HL-60/S4 (cell line): ENCODE results near the gene TMEM167A.

Experiments
- in situ Hi-C: fragments of 300-500 bp; cut with MboI; formaldehyde crosslinking; loops from 2 replicates; pipeline ENCODE4 v1.14.3; 2022; ENCODE audit warnings: low sequenced_read_pairs

The TMEM167A gene, protein sequence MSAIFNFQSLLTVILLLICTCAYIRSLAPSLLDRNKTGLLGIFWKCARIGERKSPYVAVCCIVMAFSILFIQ

DNA sequence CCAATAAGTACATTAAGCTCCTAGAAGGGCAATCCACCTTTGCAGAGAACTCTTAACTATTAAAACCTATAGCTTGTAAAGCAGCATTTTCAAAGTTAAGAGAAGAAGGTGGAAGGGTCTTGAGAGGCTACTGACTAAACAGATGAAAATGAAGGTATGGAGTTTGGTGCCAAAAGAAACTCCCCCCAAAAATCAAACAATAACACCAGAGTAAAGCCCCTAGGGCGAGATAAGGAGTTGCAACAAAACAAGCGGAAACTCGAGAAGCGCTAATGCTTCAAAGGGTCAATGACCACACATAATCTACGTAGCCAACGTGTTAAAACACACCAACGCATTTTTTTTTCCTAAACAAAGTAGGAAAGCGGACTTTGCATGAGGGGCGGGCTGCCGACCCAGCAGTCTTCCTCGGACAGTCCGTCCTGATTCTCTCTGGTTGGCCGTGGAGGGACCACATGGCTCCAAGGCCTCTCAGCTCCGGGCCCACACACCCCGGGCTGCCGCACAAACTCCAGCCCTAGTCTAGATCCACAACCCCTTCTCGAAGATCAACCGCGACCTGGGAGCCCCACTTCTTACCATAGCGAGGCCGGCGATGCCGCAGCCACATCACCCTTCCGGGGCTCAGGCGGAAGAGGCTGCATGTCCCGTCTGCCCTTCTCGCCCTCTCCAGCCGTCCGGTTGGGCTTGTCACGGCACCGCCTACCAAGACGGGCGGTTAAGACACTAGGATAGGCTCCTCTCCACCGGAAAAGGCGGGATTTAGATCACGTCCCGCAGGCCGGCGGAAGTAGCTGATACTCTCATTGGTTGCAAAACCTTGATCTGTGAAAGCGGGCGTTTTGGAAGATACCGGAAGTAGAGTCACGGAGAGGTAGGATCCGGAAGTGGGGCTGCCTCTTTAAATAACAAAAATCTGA lies at the start of gene TMEM167A, which contains the start of gene XRCC4:
TMEM167A (minus strand) TSS at position 653 of the 920 bp plus-strand sequence; CDS start at position 582, 71 bp downstream.
XRCC4 (plus strand) TSS at position 806 of the 920 bp plus-strand sequence. CDS start 27,373 bp downstream, outside the sequence.
- in situ Hi-C loops, result no loop called here

DNA sequence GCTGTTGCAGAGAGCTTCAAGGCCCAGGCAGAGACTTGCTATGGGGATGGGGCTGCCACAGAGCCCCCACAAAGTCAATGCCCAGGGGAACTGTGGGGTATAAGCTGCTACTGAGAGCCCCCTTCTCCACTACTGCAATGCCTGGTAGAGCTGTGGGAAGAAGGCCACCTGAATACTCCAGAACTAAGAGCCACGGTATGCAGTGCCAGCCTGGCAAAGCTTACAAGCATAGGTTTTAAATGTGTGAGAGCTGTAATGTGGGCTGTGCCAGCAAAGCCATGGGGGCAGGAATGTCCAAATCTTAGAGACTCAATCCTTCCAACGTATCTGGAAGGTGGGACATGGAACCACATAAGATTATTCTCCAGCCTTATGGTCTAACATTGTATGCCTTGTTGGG lies 49.3 kb upstream of the TMEM167A start:
- in situ Hi-C loops, result no loop called here

DNA sequence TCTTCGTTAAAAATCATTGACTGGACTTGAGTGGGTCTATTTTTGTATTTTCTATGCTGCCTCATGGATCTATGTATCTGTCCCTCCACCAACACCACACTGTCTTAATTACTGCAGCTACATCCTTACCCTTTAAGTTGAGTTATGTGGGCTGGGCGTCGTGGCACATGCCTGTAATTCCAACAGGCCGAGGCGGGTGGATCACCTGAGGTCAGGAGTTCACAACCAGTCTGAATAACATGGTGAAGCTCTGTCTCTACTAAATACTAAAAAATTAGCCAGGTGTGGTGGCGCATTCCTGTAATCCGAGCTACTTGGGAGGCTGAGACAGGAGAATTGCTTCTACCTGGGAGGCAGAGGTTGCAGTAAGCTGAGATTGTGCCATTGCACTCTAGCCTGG lies 48.4 kb upstream of the TMEM167A start:
- in situ Hi-C loops, result no loop called here

DNA sequence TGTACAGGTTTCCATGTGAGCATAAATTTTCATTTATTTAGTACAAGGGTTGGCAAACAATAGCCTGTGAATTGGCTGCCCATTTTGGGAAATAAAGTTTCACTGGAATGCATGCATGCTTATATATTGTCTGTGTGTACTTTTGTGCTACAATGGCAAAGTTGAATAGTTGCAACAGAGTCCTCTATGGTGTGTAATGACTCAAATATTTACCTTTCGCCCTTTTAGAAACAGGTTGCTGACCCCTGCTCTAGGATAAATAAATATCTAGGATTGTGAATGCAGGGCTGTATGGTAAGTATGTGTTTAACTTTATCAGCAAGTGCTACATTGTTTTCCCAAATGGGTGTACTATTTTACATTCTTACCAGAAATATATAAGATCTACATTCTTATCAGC lies 47.4 kb upstream of the TMEM167A start:
- in situ Hi-C loops, result no loop called here

DNA sequence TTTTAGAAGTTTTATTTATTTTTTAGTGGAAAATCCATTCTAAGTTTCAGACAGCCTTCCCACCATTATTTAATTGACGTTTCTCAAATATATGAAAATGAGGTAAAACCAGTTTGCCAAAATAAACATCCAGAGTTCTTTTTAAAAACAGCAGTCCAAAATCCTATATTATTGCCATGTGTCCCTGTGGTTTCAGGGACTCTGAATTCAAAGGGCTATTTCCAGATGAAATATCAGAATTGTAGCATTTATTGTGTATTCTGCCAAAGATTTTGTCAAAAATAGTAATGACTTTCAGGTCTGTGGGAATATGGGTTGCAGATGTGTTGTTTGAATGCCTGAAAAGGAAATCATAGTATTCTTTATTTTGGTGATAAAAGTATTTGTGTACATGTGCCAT lies 41.8 kb upstream of the TMEM167A start:
- in situ Hi-C loops, result no loop called here

DNA sequence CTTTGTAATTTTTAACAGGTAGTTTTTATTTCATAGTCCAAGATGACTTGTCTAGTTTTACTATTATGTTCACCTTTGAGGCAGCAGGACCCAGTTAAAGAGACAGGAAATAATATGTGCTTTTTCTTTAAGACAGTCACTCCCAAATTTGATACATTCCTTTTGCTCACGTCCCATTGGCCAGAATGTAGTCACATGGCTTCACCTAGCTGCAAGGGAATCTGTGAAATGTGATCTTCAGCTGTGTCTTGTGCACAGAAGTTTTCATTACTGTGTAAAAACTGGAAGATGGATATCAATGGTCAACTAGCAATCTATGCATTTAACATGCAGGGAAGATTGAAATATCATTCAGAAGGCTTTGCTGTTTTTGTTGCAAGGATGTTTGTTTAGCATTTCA lies 41.3 kb upstream of the TMEM167A start:
- in situ Hi-C loops, result no loop called here

DNA sequence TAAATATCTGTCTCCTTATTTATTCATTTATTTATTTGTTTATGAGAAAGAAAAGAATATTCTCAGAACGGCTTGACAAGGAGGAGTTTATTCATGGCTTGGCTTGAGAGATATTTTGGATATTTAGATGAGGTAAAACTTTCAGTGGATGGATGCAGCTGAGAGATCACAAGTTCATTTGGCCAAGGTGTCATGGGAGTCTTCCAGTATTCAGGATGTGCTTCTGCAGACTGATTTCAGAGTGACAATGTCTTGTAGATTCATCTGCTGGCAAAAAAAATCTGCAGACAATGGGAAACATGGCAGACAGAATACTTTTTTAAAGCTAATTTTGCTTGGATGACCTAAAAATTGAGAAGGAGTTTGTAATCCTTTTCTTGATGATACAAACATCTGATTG lies 38.6 kb upstream of the TMEM167A start:
- in situ Hi-C loops, result no loop called here

DNA sequence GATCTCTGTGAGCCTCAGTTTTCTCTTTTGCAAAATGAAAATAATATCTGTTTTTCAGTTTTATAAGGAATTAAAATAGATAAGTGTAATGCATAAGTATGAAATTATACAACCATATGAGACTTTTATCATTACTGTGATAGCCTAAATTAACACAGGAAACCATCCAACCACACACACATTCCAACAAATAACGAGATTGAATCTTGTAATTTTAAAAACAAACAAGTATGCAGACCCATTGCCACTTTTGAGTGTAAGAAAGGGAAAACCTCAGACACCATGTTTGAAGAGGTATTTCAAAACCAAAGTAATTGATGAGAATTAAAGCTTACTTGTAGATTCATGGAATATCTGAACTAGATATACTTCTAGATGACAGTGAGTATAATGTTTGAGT lies 32.2 kb upstream of the TMEM167A start:
- in situ Hi-C loops, result no loop called here

DNA sequence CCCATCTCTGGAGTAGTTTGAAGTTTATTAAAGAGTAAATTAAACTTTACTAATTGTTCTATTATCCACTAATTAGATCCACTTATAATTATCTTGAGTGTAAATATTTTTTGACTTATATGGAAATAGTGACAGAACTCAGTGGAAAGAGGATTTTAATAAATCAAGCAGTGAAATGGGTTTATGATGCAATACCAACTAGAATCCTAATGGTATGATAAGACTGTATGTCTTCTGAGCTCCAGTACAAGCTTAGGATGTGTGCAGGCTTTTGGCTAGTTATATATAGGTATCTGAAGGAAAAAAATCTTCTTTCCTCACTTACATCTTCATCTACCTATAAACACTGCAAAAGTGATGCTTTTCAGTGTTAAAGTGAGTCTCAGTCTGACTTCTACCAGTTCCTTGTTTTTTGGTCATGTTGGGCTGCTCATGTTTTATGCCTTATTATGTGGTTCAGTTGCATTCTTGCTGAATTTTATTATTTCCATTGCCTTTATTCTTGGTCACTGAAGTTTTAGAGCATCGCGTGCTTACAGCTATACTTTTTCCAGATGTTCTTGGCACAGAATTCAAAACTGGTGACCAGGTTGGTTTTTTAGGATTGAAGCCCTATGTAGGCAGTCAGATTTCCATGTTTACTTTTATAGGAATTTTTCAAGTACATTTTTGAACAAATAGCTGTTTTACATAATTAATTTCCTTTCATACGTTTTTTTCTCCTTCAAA lies 30.7 kb upstream of the TMEM167A start:
- in situ Hi-C loops, result no loop called here

DNA sequence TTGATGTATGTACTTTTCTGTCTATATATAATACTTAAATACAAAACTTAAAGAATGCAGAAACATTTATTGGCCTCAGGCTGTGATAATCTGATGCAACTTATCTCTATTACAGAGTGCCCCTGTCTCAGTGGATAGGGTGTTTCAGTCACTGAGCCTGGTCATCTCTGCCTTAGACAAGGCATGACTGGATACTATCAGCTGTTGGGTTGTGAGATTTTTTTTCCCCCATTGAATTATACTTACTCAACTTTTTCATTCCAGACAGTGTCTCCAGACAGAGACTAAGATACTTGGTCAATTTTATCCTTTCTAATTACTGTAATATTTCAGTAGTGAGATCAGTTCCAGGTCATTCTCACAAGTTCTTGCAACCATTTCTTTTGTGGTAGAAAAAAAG lies 26.8 kb upstream of the TMEM167A start:
- in situ Hi-C loops, result no loop called here

DNA sequence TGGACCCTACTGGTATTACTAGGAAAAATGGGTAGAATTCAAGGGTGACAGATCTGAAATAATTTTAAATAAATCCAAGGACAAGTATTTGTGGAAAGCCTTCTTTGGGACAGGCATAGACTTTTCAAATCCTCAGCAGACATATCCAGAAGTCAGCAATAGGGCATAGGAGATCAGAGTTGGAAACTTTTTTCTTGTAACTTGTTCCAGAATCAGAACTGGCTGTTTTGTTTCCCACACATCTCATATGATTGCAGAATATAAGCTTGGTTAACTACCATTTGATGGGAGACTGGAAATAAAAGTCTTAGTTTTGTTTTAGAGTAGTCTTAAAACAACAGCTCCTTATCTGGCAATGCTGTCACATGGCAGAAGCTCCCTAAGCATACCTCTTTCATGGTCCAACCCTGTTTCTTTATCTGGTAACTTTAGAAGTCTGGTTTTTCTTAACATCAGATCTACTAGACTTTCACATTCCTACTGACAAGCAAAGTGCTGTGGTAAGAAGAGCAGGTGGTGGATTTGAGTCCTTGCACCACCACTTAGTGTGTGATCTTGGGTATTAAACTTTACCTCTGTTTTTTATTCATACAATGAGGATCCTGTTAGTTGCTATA lies 25.3 kb upstream of the TMEM167A start:
- in situ Hi-C loops, result no loop called here

DNA sequence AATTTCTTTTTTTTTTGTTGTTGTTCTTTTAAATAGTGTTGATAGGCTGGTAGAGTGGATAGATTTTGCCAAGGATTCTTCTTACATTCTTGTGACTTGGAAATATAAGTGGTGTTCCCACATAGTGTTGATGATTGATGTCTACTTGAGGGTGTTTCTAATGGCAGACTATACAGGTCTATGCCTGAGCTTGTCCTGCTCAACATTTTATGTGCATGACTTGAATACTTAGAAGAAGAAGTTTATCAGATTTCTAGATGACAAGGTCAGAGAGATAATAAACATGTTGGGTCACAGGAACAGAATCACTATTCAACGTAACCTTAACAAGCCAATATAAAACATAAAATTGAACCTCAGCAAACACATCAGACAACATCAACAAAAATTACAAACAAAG lies 24.3 kb upstream of the TMEM167A start:
- in situ Hi-C loops, result no loop called here

DNA sequence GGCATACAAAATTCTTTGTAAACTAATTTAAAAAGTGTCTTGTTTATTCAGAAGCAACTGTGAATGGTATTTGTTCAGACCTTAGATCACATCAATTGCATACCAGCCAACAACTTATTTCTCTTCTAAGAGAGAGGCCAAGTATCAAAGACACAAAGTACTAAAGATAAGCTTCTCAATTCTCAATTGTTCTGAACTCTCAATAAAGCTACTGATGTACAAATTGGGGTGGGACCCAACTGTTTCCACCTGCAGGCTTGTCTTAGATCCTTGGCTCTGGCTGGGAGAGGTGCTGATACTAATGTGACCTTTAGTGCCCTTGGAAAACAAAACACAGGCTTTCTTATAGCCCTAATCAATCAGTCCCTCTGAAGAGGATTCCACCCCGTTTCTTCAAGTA lies 22.3 kb upstream of the TMEM167A start:
- in situ Hi-C loops, result no loop called here

DNA sequence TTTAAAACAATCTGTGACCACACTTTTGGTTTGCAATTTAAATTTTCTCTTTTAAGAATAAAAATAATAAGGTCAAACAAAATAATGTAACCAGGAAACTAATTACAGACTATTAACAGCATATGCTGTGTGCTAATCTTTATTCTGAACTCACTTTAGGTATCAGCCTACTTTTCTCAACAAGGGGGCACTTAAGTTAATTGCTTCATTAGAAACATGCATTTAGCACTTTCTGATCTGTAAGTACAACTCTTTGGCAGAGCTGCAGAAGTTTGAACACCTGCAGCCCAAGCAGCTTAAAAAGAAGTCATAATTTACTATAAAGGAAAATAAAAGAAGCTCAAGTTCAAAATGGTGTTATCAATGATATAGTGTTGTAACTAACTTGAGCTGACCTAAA lies 21.8 kb upstream of the TMEM167A start:
- in situ Hi-C loops, result no loop called here

DNA sequence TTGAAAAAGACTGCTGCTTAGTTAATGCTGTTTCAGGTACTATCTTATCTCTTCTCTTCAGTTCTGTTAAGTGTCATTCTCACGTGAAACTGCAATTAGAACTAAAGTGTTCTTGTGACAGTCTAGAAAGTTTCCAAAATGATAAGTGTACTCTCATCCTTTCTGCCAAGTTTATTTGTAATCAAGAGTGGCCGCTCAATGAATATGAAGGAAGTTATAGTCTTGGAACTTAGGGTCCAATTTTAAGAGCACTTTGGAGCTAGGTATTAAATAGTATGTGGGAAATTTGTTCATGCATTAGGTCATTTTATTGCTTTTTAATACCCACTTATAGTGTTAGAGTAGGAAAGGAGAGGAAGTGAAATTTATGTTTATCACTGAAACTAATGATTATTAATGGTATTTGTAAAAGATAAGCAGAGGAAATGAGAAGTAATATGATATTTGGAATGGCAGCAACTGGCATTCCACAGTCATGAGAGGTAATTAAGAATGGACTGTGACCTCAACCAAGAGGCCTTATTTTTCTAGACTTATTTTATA lies 20.6 kb upstream of the TMEM167A start:
- in situ Hi-C loops, result no loop called here

DNA sequence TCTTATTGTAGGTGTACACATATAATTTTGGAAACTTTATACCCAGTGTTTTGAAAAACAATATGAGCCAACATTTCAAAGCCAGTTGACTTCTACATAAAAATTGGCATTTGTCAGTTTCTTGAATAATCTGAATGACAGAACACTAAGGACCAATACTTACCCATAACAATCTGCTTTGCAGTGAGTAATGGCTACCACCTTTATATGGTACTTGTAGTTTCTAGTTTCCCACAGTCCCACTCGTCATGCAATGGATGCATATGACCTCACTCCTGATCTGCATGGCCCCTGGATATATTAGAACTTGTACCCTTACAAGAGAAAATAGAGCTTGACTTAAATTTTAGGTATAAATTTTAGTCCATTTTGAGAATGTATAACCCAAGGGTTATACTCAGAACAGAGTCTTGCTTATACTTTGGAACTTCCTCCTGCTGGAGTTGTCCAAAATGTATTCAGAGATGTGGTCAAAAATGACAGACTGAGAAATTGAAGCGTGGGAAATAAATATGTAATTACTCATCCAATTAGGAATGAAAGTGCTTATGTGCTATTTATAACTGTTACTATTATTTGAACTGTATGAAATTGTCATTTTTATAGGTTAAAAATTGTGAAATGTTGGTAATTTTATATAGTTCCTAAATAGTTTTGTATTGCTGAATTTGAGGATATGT lies 19.6 kb upstream of the TMEM167A start:
- in situ Hi-C loops, result no loop called here

DNA sequence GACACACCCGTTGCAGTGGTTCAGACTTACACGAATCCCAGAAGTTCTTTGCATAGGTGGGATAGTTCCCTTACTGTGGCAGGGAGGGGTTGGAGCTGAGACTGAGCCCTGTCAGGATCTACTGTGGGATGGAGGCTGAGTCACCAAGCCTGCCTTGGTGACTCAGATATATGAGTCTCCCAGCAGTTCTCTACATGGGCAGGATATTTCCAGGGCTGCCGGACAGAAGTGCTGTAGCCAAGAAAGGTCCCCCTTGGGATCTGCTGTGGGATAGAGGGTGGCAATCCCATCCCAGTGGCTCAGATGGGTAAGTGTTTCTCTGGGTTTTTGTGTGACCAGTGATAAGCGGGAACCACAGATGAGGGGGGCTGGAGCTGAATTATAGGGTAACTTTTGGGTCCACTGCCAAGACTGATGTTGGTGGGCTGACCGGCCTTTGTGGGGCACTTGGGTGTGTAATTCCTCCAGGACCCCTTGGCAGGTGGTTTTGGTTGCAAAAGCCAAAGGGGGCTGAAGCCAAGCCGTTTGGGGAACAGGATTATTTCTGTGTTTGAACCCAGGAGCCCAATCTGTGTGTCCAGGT lies 18.9 kb upstream of the TMEM167A start:
- in situ Hi-C loops, result no loop called here

DNA sequence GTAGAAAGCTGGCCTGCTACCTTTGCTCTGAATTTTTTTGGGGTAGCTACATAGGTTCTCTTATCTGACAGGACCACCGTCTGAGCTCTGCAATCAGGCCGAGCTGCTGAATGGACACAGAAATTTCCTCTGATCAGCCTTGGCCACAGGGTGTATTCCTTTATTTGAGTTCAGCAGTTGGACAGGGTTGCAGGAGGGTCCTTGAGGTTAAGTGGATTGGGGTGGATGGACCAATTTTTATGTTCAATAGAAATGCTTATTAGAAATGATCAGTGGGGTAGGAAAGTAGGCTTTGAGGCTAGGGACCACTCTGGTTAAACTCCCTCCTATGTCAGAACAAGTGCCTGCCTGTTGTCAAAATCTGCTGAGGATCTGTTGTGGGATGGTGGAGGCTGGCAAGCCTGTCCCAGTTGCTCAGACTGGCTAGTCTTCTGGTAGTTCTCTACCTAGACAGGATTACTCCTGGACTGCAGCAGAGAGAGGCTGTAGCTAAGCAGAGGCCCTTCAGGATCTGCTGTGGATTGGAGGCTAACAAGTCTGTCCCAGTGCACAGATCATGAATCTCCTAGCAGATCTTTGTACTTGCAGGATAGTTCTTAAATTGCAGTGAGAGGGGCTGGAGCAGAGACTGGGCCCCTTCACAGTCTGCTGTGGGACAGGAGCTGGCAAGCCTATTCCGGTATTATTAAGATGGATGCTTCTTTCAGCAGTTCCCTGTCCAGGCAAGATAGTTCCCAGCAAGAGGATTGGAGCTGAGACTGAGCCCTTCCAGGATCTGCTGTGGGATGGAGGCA lies 18.2 kb upstream of the TMEM167A start:
- in situ Hi-C loops, result no loop called here

DNA sequence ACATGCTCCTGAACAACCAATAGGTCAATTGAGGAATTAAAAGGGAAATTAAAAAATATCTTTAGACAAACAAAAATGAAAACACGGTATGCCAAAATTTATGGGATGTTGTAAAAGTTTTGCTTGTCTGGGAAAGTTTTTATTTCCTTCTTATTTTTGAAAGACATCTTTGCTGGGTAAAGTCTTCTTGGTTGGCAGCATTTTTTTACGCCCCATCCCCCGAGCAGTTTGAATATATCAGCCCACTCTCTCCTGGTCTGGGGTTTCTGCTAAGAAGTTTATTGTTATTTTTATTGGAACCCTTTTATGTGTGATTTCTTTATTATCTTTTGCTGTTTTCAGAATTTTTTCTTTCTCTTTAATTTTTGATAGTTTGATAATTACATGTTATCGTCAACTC lies 16.5 kb upstream of the TMEM167A start:
- in situ Hi-C loops, result no loop called here
